Common myeloid progenitor, CD34-positive (primary cell): Measurements from ENCODE around the gene SELENOM.
A peak's percentile ranks its signal among the peaks of the same experiment; 100 is the strongest.
"Not testable (repeated sequence)": the region's sequence is repeated elsewhere in the genome, so short reads cannot be mapped to it uniquely, and the experiment has no call there.

ENCODE experiments used
- CTCF ChIA-PET: fragments of 350-600 bp; sonication (Branson Sonifier 250); formaldehyde crosslinking; loops from one replicate; lab custom pipeline; 2021; ENCODE audit warnings: antibody characterized with exemption; lab: Charles Lee
- POLR2A ChIA-PET: fragments of 350-600 bp; sonication (Branson Sonifier 250); formaldehyde crosslinking; loops from one replicate; lab custom pipeline; 2021; ENCODE audit warnings: antibody characterized with exemption; lab: Charles Lee
- DNase-seq, 3 donors: peaks; one replicate each; pipeline versions ENCODE4 v3.0.0 to v3.0.0-alpha.2; 2013
- H3K27ac ChIP-seq, 2 experiments: 1 replicate in 1 of 2; 2 replicates in 1 of 2; pipeline ENCODE4 v1.7.0; 2013; ENCODE audit warnings: inconsistent platforms in 2 of 2, low read length in 2 of 2, mild to moderate bottlenecking in 2 of 2, low read depth in 1 of 2, moderate library complexity in 1 of 2; ENCODE audit not compliant: severe bottlenecking in 2 of 2, insufficient read depth in 1 of 2, poor library complexity in 1 of 2
- H3K27me3 ChIP-seq, 5 experiments: replicated peaks in 2 of 5; 1 replicate in 3 of 5; 2 replicates in 2 of 5; pipeline versions ENCODE4 v1.6.1 to v1.7.0; 2013; ENCODE audit warnings: low read length in 4 of 5, mild to moderate bottlenecking in 2 of 5, moderate library complexity in 2 of 5, inconsistent platforms in 1 of 5; ENCODE audit not compliant: insufficient read depth in 5 of 5, control insufficient read depth in 4 of 5
- H3K36me3 ChIP-seq, 4 experiments: 1 replicate in 2 of 4; 2 replicates in 2 of 4; pipeline versions ENCODE4 v1.6.1 to v1.7.0; 2013; ENCODE audit warnings: low read length in 3 of 4, control low read depth in 1 of 4, mild to moderate bottlenecking in 1 of 4; ENCODE audit not compliant: control insufficient read depth in 4 of 4, insufficient read depth in 4 of 4
- H3K4me1 ChIP-seq, 4 experiments: 1 replicate in 3 of 4; 2 replicates in 1 of 4; pipeline versions ENCODE4 v1.6.1 to v1.7.1; 2013; ENCODE audit warnings: low read length in 3 of 4, mild to moderate bottlenecking in 3 of 4, control low read depth in 1 of 4, inconsistent platforms in 1 of 4, moderate library complexity in 1 of 4; ENCODE audit not compliant: control insufficient read depth in 4 of 4, insufficient read depth in 4 of 4; ENCODE audit errors: control extremely low read depth in 1 of 4
- H3K4me3 ChIP-seq, 7 experiments: 1 replicate in 4 of 7; 2 replicates in 3 of 7; pipeline versions ENCODE4 v1.5.1 to v1.7.0; 2013; ENCODE audit warnings: mild to moderate bottlenecking in 7 of 7, low read length in 6 of 7, moderate library complexity in 6 of 7, inconsistent platforms in 2 of 7, low read depth in 2 of 7, control low read depth in 1 of 7; ENCODE audit not compliant: insufficient read depth in 4 of 7, control insufficient read depth in 1 of 7; ENCODE audit errors: extremely low read depth in 1 of 7
- H3K9me3 ChIP-seq, 5 experiments: 1 replicate in 4 of 5; 2 replicates in 1 of 5; pipeline versions ENCODE4 v1.6.1 to v1.7.1; 2013; ENCODE audit warnings: low read length in 4 of 5, mild to moderate bottlenecking in 2 of 5, inconsistent platforms in 1 of 5, low read depth in 1 of 5, moderate library complexity in 1 of 5; ENCODE audit not compliant: control insufficient read depth in 4 of 5, insufficient read depth in 2 of 5; ENCODE audit errors: control extremely low read depth in 1 of 5
- WGBS: methylation state at CpG from one replicate; pipeline ENCODE4 v1.1.5; 2013; ENCODE audit not compliant: insufficient coverage; 5-methylcytosine and 5-hydroxymethylcytosine counted together

The SELENOM gene

GRCh38 chr22:31073545-31074145 is 33.7 kb downstream of the SELENOM start:
- H3K4me1 ChIP-seq, H3K4me3 ChIP-seq, H3K9me3 ChIP-seq, POLR2A ChIA-PET, DNase-seq, H3K36me3 ChIP-seq, H3K27ac ChIP-seq, H3K27me3 ChIP-seq: not testable (repeated sequence)
- 94% methylated on average over 3 of the region's 5 CpGs for WGBS
- CTCF ChIA-PET = interaction anchor here (1.0 kb wide), 1 partner anchor 8 kb away, joined by 3 read pairs; the partner anchor contains the start of gene SMTN

GRCh38 chr22:31073125-31073524 is 34.2 kb downstream of the SELENOM start:
- CTCF ChIA-PET = interaction anchor here (1.0 kb wide), 1 partner anchor 8 kb away, joined by 3 read pairs; the partner anchor contains the start of gene SMTN
- not testable (repeated sequence) for H3K9me3 ChIP-seq

GRCh38 chr22:31069691-31070314 is 37.6 kb downstream of the SELENOM start:
- H3K9me3 ChIP-seq, POLR2A ChIA-PET, H3K27me3 ChIP-seq, DNase-seq, H3K27ac ChIP-seq, H3K4me3 ChIP-seq, H3K36me3 ChIP-seq, H3K4me1 ChIP-seq, CTCF ChIA-PET: not testable (repeated sequence)
- WGBS = 100% methylated on average over 4 of the region's 6 CpGs

More at GRCh38 chr22:31073125-31073524, 34.2 kb downstream of the SELENOM start:
- POLR2A ChIA-PET, H3K27me3 ChIP-seq, H3K36me3 ChIP-seq, H3K4me1 ChIP-seq, H3K4me3 ChIP-seq, H3K27ac ChIP-seq, DNase-seq: not testable (repeated sequence)
- 82% methylated on average over 3 of the region's 9 CpGs for WGBS

- no peaks in the 10 kb centered on the region for H3K4me1 ChIP-seq
- ChIA-PET POLR2A (no interaction called here), CTCF (no interaction called here)
- H3K27ac ChIP-seq = no peak overlapping the region
- H3K9me3 ChIP-seq = no peaks in the 10 kb centered on the region
- no peak for DNase-seq
- H3K27me3 ChIP-seq = no peaks in the 10 kb centered on the region
- WGBS = 93% methylated on average over 3 of the region's 11 CpGs
- no peaks in the 10 kb centered on the region for H3K36me3 ChIP-seq
- no peak overlapping the region for H3K4me3 ChIP-seq
Measured at GRCh38 chr22:31068970-31069369, 38.4 kb downstream of the SELENOM start.

- DNase-seq = no peak
- 100% methylated on average over 2 of the region's 6 CpGs for WGBS
- H3K4me3 ChIP-seq = no peak overlapping the region
- ChIA-PET CTCF (interaction anchor here (1.1 kb wide), 1 partner anchor 20 kb away, joined by 3 read pairs; no protein-coding TSS in a partner anchor), POLR2A (no interaction called here)
- no peaks in the 10 kb centered on the region for H3K9me3 ChIP-seq
- no peak overlapping the region for H3K27ac ChIP-seq
- no peaks in the 10 kb centered on the region for H3K27me3 ChIP-seq
- peaks cover 0 to 11% (median 1%) of the 10 kb centered on the region in 4 experiments for H3K4me1 ChIP-seq
- no peaks in the 10 kb centered on the region for H3K36me3 ChIP-seq
Measured at GRCh38 chr22:31064369-31064768, 43.0 kb downstream of the SELENOM start.

- no CpG with 5 or more reads among the region's 2 CpGs for WGBS
- Histone ChIP-seq H3K27ac (no peak overlapping the region), H3K27me3 (no peaks in the 10 kb centered on the region), H3K4me3 (no peak overlapping the region), H3K9me3 (no peaks in the 10 kb centered on the region), H3K4me1 (peaks cover 0 to 11% (median 1%) of the 10 kb centered on the region in 4 experiments), H3K36me3 (no peaks in the 10 kb centered on the region)
- no peak for DNase-seq
- CTCF ChIA-PET = no interaction called here
- POLR2A ChIA-PET = no interaction called here
Measured at GRCh38 chr22:31062566-31063230, 44.7 kb downstream of the SELENOM start.

GRCh38 chr22:31059663-31060062 is 47.7 kb downstream of the SELENOM start:
- CTCF ChIA-PET, POLR2A ChIA-PET: not testable (repeated sequence)
- WGBS = 72% methylated on average over 6 of the region's 6 CpGs

More at GRCh38 chr22:31059663-31060062, 47.7 kb downstream of the SELENOM start:
- DNase-seq, H3K36me3 ChIP-seq, H3K4me3 ChIP-seq, H3K9me3 ChIP-seq, H3K27me3 ChIP-seq: not testable (repeated sequence)
- Histone ChIP-seq H3K27ac (peak overlapping the region in 1 of 2 experiments; percentile 25), H3K4me1 (peaks cover 0 to 11% (median 1%) of the 10 kb centered on the region in 4 experiments)
